Neutrophil (primary cell): ENCODE data around the gene E4F1.

ENCODE experiments used
- H3K27ac ChIP-seq: fragments of 200-600 bp; sonication (generic); 2 replicates; pipeline ENCODE4 v1.5.1; 2016; ENCODE audit warnings: mild to moderate bottlenecking, moderate library complexity
- H3K27me3 ChIP-seq: fragments of 200-600 bp; sonication (generic); 2 replicates; pipeline ENCODE4 v1.6.0; 2016; ENCODE audit warnings: mild to moderate bottlenecking
- H3K36me3 ChIP-seq: fragments of 200-600 bp; sonication (generic); 2 replicates; pipeline ENCODE4 v1.5.1; 2017
- H3K4me1 ChIP-seq, 2 experiments: fragments of 200-600 bp in 1 of 2; sonication (generic) in 1 of 2; 1 replicate in 1 of 2; 2 replicates in 1 of 2; pipeline versions ENCODE4 v1.5.1 to v1.6.1; 2013 to 2016; ENCODE audit warnings: low read depth in 1 of 2, low read length in 1 of 2, mild to moderate bottlenecking in 1 of 2, moderate library complexity in 1 of 2; ENCODE audit not compliant: control insufficient read depth in 1 of 2, insufficient read depth in 1 of 2
- H3K4me3 ChIP-seq, 2 experiments: fragments of 200-600 bp in 1 of 2; sonication (generic) in 1 of 2; 1 replicate in 1 of 2; 2 replicates in 1 of 2; pipeline ENCODE4 v1.5.1; 2013 to 2016; ENCODE audit warnings: low read depth in 1 of 2, low read length in 1 of 2, mild to moderate bottlenecking in 1 of 2, moderate library complexity in 1 of 2
- H3K9me3 ChIP-seq: fragments of 200-600 bp; sonication (generic); 2 replicates; pipeline ENCODE4 v1.5.1; 2016
- TF ChIP-seq, protein P1 (sequence below): fragments of 200-600 bp; sonication (generic); IDR thresholded peaks from 2 replicates; pipeline ENCODE4 v1.5.1; 2016; ENCODE audit warnings: antibody characterized with exemption

The E4F1 gene

GRCh38 chr16:2184962-2185361, 38.4 kb upstream of the E4F1 start:
- TF ChIP-seq, protein P1, sequence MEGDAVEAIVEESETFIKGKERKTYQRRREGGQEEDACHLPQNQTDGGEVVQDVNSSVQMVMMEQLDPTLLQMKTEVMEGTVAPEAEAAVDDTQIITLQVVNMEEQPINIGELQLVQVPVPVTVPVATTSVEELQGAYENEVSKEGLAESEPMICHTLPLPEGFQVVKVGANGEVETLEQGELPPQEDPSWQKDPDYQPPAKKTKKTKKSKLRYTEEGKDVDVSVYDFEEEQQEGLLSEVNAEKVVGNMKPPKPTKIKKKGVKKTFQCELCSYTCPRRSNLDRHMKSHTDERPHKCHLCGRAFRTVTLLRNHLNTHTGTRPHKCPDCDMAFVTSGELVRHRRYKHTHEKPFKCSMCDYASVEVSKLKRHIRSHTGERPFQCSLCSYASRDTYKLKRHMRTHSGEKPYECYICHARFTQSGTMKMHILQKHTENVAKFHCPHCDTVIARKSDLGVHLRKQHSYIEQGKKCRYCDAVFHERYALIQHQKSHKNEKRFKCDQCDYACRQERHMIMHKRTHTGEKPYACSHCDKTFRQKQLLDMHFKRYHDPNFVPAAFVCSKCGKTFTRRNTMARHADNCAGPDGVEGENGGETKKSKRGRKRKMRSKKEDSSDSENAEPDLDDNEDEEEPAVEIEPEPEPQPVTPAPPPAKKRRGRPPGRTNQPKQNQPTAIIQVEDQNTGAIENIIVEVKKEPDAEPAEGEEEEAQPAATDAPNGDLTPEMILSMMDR = no peak
- no peak overlapping the region for H3K27ac ChIP-seq
- H3K4me1 ChIP-seq = no peaks in the 10 kb centered on the region
- H3K4me3 ChIP-seq = no peak overlapping the region
- no peaks in the 10 kb centered on the region for H3K9me3 ChIP-seq
- no peaks in the 10 kb centered on the region for H3K36me3 ChIP-seq
- no peaks in the 10 kb centered on the region for H3K27me3 ChIP-seq

- Histone ChIP-seq H3K9me3 (no peaks in the 10 kb centered on the region), H3K4me3 (no peak overlapping the region), H3K36me3 (no peaks in the 10 kb centered on the region), H3K27me3 (no peaks in the 10 kb centered on the region), H3K4me1 (no peaks in the 10 kb centered on the region), H3K27ac (no peak overlapping the region)
- TF ChIP-seq, protein P1 = no peak
Observed at GRCh38 chr16:2186064-2186463, 37.3 kb upstream of the E4F1 start.

DNA sequence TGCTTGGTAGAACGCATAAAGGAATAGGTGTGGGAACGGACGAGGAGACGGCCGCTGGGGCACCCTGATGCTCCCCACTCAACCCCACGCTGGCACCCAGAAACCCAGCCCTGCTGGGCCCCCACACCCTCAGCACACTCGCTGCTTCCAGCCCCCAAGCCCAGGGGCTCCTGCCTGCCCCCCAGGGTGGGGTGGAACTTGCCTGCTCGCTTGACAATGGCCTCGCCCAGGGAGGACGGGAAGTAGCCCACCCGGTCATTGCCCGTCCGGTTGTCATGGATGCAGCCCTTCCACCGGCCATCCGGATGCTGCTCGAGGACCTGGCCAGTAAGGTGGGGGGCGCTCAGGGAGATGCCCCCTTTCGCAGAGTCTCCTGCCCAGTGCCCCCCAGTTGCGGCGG, 36.9 kb upstream of the E4F1 start:
- Histone ChIP-seq H3K4me3 (no peak overlapping the region), H3K36me3 (no peaks in the 10 kb centered on the region), H3K4me1 (no peaks in the 10 kb centered on the region), H3K27ac (no peak overlapping the region), H3K9me3 (no peaks in the 10 kb centered on the region), H3K27me3 (no peaks in the 10 kb centered on the region)
- TF ChIP-seq, protein P1 = no peak

GRCh38 chr16:2187212-2187611, 36.2 kb upstream of the E4F1 start:
- Histone ChIP-seq H3K27me3 (no peaks in the 10 kb centered on the region), H3K9me3 (no peaks in the 10 kb centered on the region), H3K4me3 (no peak overlapping the region), H3K36me3 (no peaks in the 10 kb centered on the region), H3K27ac (no peak overlapping the region), H3K4me1 (no peaks in the 10 kb centered on the region)
- TF ChIP-seq, protein P1 = no peak

DNA sequence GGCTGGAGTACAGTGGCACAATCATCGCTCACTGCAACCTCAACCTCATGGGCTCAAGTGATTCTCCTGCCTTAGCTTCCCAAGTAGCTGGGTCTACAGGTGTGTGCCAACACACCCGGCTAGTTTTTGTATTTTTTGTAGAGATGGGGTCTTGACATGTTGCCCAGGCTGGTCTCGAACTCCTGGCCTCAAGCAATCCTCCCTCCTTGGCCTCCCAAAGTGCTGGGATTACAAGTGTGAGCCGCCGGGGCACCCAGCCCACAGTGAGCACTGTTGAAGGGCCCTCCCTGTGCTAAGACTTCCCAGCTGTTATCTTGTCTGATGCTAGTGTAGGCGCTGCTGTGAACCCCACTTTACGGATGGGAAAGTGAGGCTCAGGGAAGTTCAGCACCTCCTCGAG, 35.0 kb upstream of the E4F1 start:
- peaks cover 7% of the 10 kb centered on the region for H3K27me3 ChIP-seq
- no peak overlapping the region for H3K4me3 ChIP-seq
- TF ChIP-seq, protein P1 = no peak
- no peaks in the 10 kb centered on the region for H3K36me3 ChIP-seq
- H3K9me3 ChIP-seq = no peaks in the 10 kb centered on the region
- H3K27ac ChIP-seq = no peak overlapping the region
- no peaks in the 10 kb centered on the region for H3K4me1 ChIP-seq
